Measurements from ENCODE around the gene NLGN1.

The NLGN1 gene

GRCh38 chr3:174285242-174285864 lies 887.8 kb downstream of the NLGN1 start:
- no peak for DNase-seq (ENCODE audit: low spot score)

GRCh38 chr3:174287705-174288104 lies 890.2 kb downstream of the NLGN1 start:
- no peak for DNase-seq (ENCODE audit: low spot score)

GRCh38 chr3:174294616-174295015 lies 897.1 kb downstream of the NLGN1 start:
- no peak for DNase-seq (ENCODE audit: low spot score)

- no peak for DNase-seq (ENCODE audit: low spot score)
Observed at GRCh38 chr3:174295306-174296092, 898.0 kb downstream of the NLGN1 start.

GRCh38 chr3:174302746-174303315 lies 905.3 kb downstream of the NLGN1 start:
- no peak for DNase-seq (ENCODE audit: low spot score)

DNA sequence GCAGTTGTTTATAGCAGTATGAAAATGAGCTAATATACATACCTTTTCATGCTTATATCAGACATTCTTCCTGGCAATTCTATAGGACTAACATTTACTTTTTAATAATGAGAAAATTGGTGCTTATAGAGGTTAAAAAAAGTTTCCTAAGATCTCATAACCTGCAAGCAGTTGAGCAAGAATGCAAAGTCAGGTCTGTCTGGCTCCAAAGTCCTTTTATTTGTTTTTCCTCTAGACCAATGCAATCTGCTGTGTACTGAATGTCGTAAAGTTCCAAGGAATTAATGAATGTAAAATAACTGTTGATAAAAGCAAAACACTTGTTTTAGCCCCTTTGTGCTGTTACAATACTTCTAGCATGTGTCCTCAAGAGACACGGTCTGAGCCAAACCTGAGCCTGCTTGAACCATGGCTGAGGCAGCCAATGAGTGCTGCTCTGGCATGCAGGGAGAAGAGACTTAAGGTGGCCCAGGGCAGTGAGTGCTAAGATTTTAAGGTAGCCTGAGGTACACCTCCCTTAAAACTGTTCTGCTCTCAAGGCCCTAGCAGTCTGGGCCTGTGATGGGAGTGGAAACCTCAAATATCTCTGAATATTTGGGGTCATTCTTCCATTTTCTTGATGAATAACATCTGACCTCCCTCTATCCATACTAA lies 906.5 kb downstream of the NLGN1 start:
- no peak for DNase-seq (ENCODE audit: low spot score)

- no peak for DNase-seq (ENCODE audit: low spot score)
Observed at GRCh38 chr3:174308736-174309135, 911.2 kb downstream of the NLGN1 start.

DNA sequence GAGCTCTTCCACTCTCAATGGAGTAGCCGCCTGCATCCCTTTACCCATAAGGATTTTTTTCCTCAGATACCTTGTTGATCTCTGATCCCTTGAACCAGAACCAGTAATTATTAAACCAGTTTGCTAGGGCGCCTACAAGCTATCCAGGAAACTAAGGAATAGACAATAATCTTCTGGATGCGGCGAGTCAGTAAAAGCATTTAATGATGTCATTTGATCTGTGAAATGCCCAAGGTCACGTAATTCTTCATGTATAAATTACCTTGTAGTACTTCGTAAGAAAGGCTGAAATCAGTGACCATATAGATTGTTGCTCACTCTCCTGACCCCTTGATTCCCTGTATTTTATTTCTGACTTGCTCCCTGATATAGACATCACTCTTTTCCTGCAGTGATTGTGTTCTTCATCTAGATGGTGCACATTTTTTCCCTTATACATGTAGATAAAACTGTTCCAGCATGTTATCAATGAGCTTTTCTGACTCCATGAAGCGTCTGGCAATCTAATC lies 913.0 kb downstream of the NLGN1 start:
- DNase-seq (ENCODE audit: low spot score) = no peak

DNA sequence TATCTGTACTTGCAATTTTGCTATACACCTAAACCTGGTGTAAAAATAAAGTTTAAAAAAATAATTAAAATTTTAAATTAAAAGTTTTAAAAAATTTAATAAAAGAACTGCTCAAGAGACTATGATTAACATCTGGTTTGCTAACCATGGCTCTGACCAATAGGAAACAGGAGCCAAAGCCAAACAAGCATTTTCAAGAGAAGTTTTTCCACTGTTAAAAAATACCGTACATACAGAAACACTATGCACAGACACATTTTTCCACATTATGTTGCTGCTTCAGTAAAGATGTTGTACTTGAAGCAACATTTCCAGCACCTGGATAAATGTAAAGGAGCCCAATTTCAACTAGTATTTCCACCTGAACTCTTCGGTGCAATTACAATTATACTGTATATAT lies 917.7 kb downstream of the NLGN1 start:
- DNase-seq (ENCODE audit: low spot score) = no peak

DNA sequence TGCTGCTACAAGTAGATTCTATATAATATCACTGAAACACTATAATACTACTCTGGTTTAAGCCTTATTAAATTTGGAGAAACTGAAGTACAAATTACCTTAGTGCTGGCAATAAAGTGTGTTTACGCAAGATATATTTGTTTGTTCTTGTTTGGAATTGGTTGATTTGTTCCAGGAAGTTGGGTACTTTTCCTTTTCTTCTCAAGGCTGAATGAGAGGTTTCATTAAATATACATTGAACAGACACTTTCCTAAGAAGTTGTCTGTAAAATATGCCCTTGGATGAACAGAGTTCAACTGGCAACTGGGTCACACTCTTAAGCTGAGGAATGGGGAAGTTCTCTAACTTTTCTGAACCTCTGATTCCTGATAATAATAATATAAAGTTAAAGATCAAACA lies 919.5 kb downstream of the NLGN1 start:
- DNase-seq (ENCODE audit: low spot score) = no peak

- no peak for DNase-seq (ENCODE audit: low spot score)
Observed at GRCh38 chr3:174318181-174318580, 920.6 kb downstream of the NLGN1 start.

- DNase-seq (ENCODE audit: low spot score) = no peak
Observed at GRCh38 chr3:174321548-174321947, 924.0 kb downstream of the NLGN1 start.

- no peak for DNase-seq (ENCODE audit: low spot score)
Observed at GRCh38 chr3:174322789-174323188, 925.2 kb downstream of the NLGN1 start.

DNA sequence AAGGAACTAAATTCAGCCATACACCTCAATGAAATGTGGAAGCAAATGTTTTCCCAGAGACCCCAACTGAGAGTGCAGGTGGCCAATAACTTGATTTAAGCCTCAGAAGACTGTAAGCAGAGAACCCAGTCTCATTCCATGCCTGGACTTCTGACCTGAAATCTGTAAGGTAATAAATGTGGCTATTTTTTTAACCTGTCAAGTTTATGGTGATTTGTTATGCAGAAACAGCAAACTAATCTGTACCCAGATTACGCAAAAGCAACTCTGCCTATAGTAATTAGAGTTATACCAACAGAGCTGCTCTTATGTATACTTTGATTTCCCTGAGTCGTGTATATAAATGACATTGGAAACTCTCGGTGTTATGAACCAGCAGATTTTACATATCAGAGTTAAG lies 927.6 kb downstream of the NLGN1 start:
- DNase-seq (ENCODE audit: low spot score) = no peak

DNA sequence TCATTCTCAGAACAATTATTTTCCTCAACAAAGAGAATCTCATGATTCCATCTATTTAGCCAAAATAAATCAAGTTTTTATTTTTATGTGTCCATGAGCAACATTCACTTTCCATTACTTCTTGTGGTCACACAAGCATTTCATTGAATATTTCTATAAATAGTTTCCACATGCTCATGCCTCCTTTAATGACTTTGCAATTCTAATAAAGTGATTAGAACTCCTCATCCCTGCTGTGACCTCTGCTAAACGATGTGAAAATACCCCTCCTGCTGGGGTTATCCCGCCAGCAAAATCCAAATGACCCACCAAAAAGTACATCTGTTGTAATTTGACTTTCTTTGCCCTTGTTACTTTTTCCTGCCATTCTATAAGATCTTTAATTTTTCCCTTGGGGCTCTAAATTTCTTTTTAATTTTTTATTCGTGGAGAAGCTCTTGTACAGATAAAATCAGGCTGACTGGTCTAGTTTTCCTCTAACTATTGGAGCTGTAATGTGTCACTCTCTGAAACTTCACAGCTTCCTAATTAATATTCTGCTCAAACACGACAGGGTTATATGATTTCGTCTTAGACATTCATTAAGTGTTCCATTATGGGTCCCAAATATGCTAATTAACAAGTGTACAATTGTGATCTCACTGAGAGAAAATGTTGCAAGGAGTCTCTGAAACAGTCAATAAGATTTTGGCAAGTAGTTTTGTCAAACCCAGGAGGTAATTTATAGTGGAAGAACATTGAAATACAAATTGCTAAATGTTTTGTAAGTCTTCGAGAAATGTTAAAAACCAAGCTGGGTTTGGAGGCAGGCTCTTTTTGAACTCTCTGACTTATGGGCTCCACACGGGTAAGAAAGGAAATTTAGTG lies 928.5 kb downstream of the NLGN1 start:
- no peak for DNase-seq (ENCODE audit: low spot score)

DNA sequence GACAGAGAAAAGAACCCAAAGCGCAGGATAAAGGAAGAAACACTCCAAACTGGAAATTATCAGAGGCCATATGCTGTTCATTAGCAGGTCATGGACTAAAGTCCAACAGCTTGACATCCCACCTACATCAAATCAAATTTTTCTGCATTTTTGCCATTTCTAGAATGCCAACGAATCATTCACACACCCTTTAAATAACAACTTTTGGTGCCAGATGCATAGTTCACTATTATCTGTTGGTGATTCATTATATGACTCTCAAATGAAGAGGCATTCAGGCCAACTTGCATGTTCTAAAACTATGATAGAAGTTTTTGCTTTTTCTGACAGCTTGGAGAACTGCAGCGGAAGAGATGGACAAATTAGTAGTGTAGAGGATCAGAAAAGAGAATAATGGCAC lies 931.8 kb downstream of the NLGN1 start:
- no peak for DNase-seq (ENCODE audit: low spot score)

GRCh38 chr3:174330303-174330702 lies 932.8 kb downstream of the NLGN1 start:
- DNase-seq (ENCODE audit: low spot score) = no peak

DNA sequence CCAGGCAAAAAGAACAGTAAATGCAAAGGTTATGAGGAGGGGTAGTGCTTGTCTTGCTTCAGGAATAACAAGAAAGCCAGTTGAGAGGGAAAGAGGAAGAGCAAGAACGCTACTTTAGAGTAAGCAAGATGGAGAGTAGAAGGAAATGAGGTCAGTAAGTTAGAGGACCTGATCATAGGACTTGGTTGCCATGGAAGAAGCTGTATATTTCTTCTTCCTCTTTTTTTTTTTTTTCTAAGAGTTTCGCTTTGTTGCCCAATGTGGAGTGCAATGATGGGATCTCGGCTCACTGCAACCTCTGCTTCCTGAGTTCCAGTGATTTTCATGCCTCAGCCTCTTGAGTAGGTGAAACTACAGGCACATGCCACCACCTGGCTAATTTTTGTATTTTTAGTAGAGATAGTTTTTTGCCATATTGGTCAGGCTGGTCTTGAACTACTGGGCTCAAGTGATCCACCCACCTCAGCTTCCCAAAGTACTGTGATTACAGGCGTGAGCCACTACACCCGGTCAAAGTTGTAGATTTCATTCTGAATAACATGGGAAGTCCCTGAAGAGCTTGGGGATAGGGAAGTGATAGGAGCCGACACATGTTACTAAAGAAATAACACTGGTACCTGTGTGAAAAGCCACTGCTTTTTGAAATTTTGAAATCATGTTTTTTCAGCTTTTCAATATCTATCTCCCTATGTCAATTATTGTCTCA lies 933.7 kb downstream of the NLGN1 start:
- DNase-seq (ENCODE audit: low spot score) = no peak

DNA sequence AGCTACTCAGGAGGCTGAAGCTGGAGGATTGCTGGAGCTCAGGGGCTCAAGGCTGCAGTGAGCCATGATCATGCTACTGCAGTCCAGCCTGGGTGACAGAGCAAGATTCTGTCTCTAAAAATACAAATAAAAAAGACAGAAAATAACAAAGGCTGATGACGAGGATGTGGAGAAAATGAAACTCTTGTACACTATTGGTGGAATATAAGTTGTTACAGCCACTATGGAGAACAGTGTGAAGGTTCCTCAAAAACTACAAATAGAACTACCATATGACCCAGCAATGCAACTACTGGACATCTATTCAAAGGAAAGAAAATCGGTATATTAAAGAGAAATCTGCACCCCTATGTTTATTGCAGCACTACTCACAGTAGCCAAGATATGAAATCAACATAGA lies 934.8 kb downstream of the NLGN1 start:
- no peak for DNase-seq (ENCODE audit: low spot score)

- DNase-seq (ENCODE audit: low spot score) = no peak
Observed at GRCh38 chr3:174333640-174334039, 936.1 kb downstream of the NLGN1 start.

DNA sequence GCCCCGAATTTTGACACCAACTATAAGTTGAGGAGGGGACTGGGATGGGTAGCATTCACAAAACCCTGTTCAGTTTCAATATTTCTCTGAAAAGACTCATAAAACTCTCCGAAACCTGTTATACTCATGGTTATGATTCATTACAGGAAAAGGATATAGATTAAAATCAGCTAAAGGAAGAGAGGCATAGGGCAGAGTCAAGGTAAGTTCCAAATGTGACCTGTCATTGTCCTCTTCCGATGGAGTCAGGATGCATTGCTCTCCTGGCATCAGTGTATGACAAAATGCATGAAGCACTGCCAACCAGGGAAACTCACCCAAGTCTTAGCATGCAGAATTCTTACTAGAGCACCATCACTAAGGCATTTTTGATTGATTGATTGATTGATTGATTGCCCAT lies 936.6 kb downstream of the NLGN1 start:
- no peak for DNase-seq (ENCODE audit: low spot score)
